Natural killer cell (primary cell): ENCODE data around the gene FZR1. TPM values are rescaled to one million over a fixed set of nuclear protein-coding genes. Genes with fewer than 3 reads are reported as not detected.

Experiments used
- ATAC-seq, 3 donors: fragments of 150-1000 bp in 2 of 3; fragments of 200-7000 bp in 1 of 3; cut with Tn5 transposase; 1 replicate in 1 of 3; 2 replicates in 2 of 3; pipeline ENCODE4 v1.10.0; 2021; ENCODE audit warnings: mild to moderate bottlenecking in 2 of 3, moderate library complexity in 2 of 3
- DNase-seq, 2 donors: peaks; one replicate each; pipeline versions ENCODE4 v3.0.0 to v3.0.0-alpha.2; 2013 to 2021; ENCODE audit warnings: mixed read lengths in 1 of 2
- H3K27ac ChIP-seq: one replicate; pipeline ENCODE4 v1.5.1; 2013; ENCODE audit warnings: mild to moderate bottlenecking, low read length
- H3K27me3 ChIP-seq: one replicate; pipeline ENCODE4 v1.6.1; 2013; ENCODE audit warnings: low read length; ENCODE audit not compliant: control insufficient read depth, insufficient read depth
- H3K36me3 ChIP-seq: one replicate; pipeline ENCODE4 v1.6.1; 2013; ENCODE audit warnings: low read length; ENCODE audit not compliant: control insufficient read depth, insufficient read depth
- H3K4me1 ChIP-seq: one replicate; pipeline ENCODE4 v1.6.1; 2013; ENCODE audit warnings: low read length; ENCODE audit not compliant: control insufficient read depth, insufficient read depth
- H3K4me3 ChIP-seq: one replicate; pipeline ENCODE4 v1.5.1; 2013; ENCODE audit warnings: low read length
- H3K9me3 ChIP-seq: one replicate; pipeline ENCODE4 v1.6.1; 2013; ENCODE audit warnings: low read length; ENCODE audit not compliant: control insufficient read depth, insufficient read depth
- H3K27ac Mint-ChIP-seq, 2 donors: one replicate each; pipeline ENCODE4 v1.8.0; 2022; ENCODE audit warnings: mild to moderate bottlenecking in 2 of 2, mixed read lengths in 2 of 2, moderate library complexity in 1 of 2
- H3K27me3 Mint-ChIP-seq, 2 donors: one replicate each; pipeline ENCODE4 v1.8.0; 2022; ENCODE audit warnings: low read depth in 2 of 2, mixed read lengths in 2 of 2
- H3K36me3 Mint-ChIP-seq: one replicate; pipeline ENCODE4 v1.8.0; 2022; ENCODE audit warnings: mixed read lengths
- H3K4me1 Mint-ChIP-seq, 2 donors: one replicate each; pipeline ENCODE4 v1.8.0; 2022; ENCODE audit warnings: mixed read lengths in 2 of 2
- H3K4me3 Mint-ChIP-seq: one replicate; pipeline ENCODE4 v1.8.0; 2022; ENCODE audit warnings: mild to moderate bottlenecking, moderate library complexity, mixed read lengths
- H3K9me3 Mint-ChIP-seq, 2 donors: one replicate each; pipeline ENCODE4 v1.8.0; 2022; ENCODE audit warnings: mixed read lengths in 2 of 2
- WGBS: methylation state at CpG from one replicate; pipeline ENCODE4 v1.1.7; 2013; ENCODE audit warnings: missing lambda C conversion rate; ENCODE audit not compliant: insufficient coverage; 5-methylcytosine and 5-hydroxymethylcytosine counted together
- intact Hi-C: fragments of 100-400 bp; cut with micrococcal nuclease; formaldehyde crosslinking; loops from one replicate; pipeline ENCODE4 v1.14.2; 2022
- total RNA-seq, 4 donors: library from RNA; stranded (reverse); fragments of 120-200 nt in 1 of 4; gene quantifications; one replicate each; pipeline versions ENCODE4 v1.2.3 to v1.2.4, GENCODE V29; 2013 to 2022
- TF ChIP-seq, protein P1 (sequence below): fragments of 200-600 bp; IDR thresholded peaks from one replicate; pipeline ENCODE4 v1.8.0; 2022; ENCODE audit warnings: antibody characterized with exemption

The FZR1 gene
- total RNA-seq, 3 donors from 2014 or later (not counting 1 experiment from before 2014, with no cell fraction given), result 89.1 to 98.3 (median 91.4) TPM

DNA sequence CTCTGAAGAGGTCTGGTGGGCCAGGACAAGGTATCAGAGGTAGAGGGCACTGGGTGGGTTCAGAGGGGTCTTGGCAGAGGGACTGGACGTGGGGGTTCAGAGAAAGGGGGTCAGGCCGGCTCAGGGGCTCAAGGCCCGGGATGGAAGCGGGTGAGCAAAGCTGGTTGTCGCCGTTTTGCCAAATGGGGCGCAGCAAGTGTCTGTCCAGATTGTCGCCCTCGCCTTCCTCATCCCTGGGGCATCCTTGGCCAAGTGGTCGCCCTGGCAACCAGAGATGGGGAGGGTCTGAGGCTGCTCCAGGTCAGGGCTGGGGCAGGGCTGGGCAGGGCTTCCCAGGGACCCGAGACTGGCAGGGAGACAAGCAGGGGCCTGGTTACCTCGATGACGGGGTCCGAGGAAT, 12.5 kb upstream of the FZR1 start:
- Mint-ChIP-seq H3K9me3 (no peaks in the 10 kb centered on the region), H3K4me1 (peaks cover 0 to 5% of the 10 kb centered on the region in 2 donors), H3K27me3 (no peaks in the 10 kb centered on the region), H3K4me3 (no peak overlapping the region), H3K36me3 (no peaks in the 10 kb centered on the region), H3K27ac (no peak overlapping the region)
- no peak for DNase-seq
- no peak for ATAC-seq
- intact Hi-C loops, result no loop called here
- WGBS, result 96% methylated on average over 14 of the region's 14 CpGs
- Histone ChIP-seq H3K4me1 (no peaks in the 10 kb centered on the region), H3K9me3 (no peaks in the 10 kb centered on the region), H3K4me3 (no peak overlapping the region), H3K36me3 (peaks cover 19% of the 10 kb centered on the region), H3K27me3 (no peaks in the 10 kb centered on the region), H3K27ac (no peak overlapping the region)
- TF ChIP-seq, protein P1, sequence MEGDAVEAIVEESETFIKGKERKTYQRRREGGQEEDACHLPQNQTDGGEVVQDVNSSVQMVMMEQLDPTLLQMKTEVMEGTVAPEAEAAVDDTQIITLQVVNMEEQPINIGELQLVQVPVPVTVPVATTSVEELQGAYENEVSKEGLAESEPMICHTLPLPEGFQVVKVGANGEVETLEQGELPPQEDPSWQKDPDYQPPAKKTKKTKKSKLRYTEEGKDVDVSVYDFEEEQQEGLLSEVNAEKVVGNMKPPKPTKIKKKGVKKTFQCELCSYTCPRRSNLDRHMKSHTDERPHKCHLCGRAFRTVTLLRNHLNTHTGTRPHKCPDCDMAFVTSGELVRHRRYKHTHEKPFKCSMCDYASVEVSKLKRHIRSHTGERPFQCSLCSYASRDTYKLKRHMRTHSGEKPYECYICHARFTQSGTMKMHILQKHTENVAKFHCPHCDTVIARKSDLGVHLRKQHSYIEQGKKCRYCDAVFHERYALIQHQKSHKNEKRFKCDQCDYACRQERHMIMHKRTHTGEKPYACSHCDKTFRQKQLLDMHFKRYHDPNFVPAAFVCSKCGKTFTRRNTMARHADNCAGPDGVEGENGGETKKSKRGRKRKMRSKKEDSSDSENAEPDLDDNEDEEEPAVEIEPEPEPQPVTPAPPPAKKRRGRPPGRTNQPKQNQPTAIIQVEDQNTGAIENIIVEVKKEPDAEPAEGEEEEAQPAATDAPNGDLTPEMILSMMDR, result no peak

DNA sequence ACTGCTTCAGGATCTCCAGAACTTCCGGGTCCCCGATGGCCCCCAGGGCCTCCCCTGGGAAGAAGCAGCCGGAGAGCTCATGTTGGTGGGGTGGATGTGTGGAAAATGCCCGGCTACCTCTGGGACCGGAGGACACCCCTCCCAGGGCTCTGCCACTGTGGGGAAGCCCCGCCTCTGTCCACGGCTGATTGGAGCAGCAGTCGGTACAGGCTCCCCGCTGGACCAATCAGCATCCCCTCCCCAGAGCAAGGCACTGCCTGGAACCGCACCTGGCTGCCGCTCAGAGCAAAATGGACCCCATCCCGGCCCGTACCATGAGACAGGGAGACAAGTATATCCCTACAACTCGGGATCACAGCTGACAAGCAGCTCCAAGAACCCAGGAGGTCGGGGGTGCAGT, 12.1 kb upstream of the FZR1 start:
- peak in 1 of 2 donors; percentile 46 for DNase-seq
- H3K9me3 ChIP-seq, result no peaks in the 10 kb centered on the region
- Mint-ChIP-seq H3K27me3 (no peaks in the 10 kb centered on the region), H3K4me3 (no peak overlapping the region), H3K9me3 (no peaks in the 10 kb centered on the region), H3K27ac (no peak overlapping the region), H3K4me1 (peaks cover 0 to 9% of the 10 kb centered on the region in 2 donors), H3K36me3 (no peaks in the 10 kb centered on the region)
- ATAC-seq, result peak in 1 of 3 donors; percentile 26
- intact Hi-C loops, result no loop called here
- no peaks in the 10 kb centered on the region for H3K27me3 ChIP-seq
- TF ChIP-seq, protein P1, result no peak
- H3K36me3 ChIP-seq, result peaks cover 19% of the 10 kb centered on the region
- no peaks in the 10 kb centered on the region for H3K4me1 ChIP-seq
- H3K27ac ChIP-seq, result no peak overlapping the region
- 97% methylated on average over 14 of the region's 15 CpGs for WGBS
- no peak overlapping the region for H3K4me3 ChIP-seq

DNA sequence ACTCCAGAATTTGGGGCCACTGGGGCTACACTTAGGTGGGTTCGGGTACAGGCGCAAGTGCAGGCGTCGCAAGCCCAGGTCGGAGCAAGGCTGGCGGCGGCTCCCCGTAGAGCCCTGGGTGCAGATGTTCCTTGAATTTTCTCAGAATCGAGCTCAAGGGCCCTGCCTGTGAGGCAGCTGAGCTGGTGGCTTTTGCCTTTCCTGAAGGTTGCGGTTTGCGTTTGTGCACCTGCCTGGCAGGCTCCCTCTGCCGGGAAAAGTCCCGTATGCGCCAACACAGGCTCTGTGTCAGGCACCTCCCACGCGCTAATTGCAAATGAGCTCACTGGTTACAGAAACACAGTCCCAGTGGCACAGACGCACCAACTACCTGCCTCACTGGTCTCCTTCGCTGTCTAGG, 11.6 kb upstream of the FZR1 start:
- Mint-ChIP-seq H3K36me3 (no peaks in the 10 kb centered on the region), H3K27ac (no peak overlapping the region), H3K27me3 (no peaks in the 10 kb centered on the region), H3K9me3 (no peaks in the 10 kb centered on the region), H3K4me1 (peaks cover 0 to 12% of the 10 kb centered on the region in 2 donors), H3K4me3 (no peak overlapping the region)
- Histone ChIP-seq H3K27me3 (no peaks in the 10 kb centered on the region), H3K9me3 (no peaks in the 10 kb centered on the region), H3K36me3 (peaks cover 19% of the 10 kb centered on the region), H3K4me3 (no peak overlapping the region), H3K27ac (no peak overlapping the region), H3K4me1 (peaks cover under 1% of the 10 kb centered on the region)
- peak in 1 of 2 donors; percentile 69 for DNase-seq
- intact Hi-C loops, result no loop called here
- ATAC-seq, result no peak
- 95% methylated on average over 18 of the region's 18 CpGs for WGBS
- TF ChIP-seq, protein P1, result no peak
